CD8-positive, alpha-beta memory T cell (primary cell): ENCODE results near the gene TYRO3. TPM values are rescaled to one million over a fixed set of nuclear protein-coding genes. Genes with fewer than 3 reads are reported as not detected.
"Not testable (repeated sequence)": the region's sequence is repeated elsewhere in the genome, so short reads cannot be mapped to it uniquely, and the experiment has no call there.

ENCODE experiments used
- CTCF ChIA-PET: fragments of 350-600 bp; sonication (Branson Sonifier 250); formaldehyde crosslinking; loops from one replicate; lab custom pipeline; 2021; ENCODE audit warnings: antibody characterized with exemption; lab: Charles Lee
- POLR2A ChIA-PET: fragments of 350-600 bp; sonication (Branson Sonifier 250); formaldehyde crosslinking; loops from one replicate; lab custom pipeline; 2021; ENCODE audit warnings: antibody characterized with exemption; lab: Charles Lee
- DNase-seq, 5 donors: peaks; one replicate each; pipeline versions ENCODE4 v3.0.0 to v3.0.0-alpha.2; 2020 to 2022; ENCODE audit warnings: mixed read lengths in 1 of 5
- H3K27ac ChIP-seq: one replicate; pipeline ENCODE4 v1.7.0; 2013; ENCODE audit warnings: low read depth, mild to moderate bottlenecking, low read length, moderate library complexity
- H3K27me3 ChIP-seq: 2 replicates; pipeline ENCODE4 v1.7.0; 2013; ENCODE audit warnings: low read length, mild to moderate bottlenecking; ENCODE audit not compliant: insufficient read depth, poor library complexity, severe bottlenecking
- H3K36me3 ChIP-seq: 2 replicates; pipeline ENCODE4 v1.7.0; 2013; ENCODE audit warnings: mild to moderate bottlenecking, low read length, moderate library complexity; ENCODE audit not compliant: insufficient read depth
- H3K4me1 ChIP-seq: 2 replicates; pipeline ENCODE4 v1.7.0; 2013; ENCODE audit warnings: mild to moderate bottlenecking, low read length, moderate library complexity; ENCODE audit not compliant: insufficient read depth
- H3K4me3 ChIP-seq: 2 replicates; pipeline ENCODE4 v1.7.0; 2013; ENCODE audit warnings: mild to moderate bottlenecking, low read length
- H3K9me3 ChIP-seq: 2 replicates; pipeline ENCODE4 v1.7.0; 2013; ENCODE audit warnings: mild to moderate bottlenecking, low read length
- H3K27ac Mint-ChIP-seq, 8 donors: one replicate each; pipeline ENCODE4 v1.8.0; 2020 to 2021; ENCODE audit warnings: mixed read lengths in 8 of 8, mild to moderate bottlenecking in 6 of 8, inconsistent platforms in 3 of 8, moderate library complexity in 3 of 8
- H3K27me3 Mint-ChIP-seq, 2 donors: one replicate each; pipeline ENCODE4 v1.8.0; 2020 to 2021; ENCODE audit warnings: mixed read lengths in 2 of 2, mild to moderate bottlenecking in 1 of 2, moderate library complexity in 1 of 2
- H3K36me3 Mint-ChIP-seq, 3 donors: one replicate each; pipeline ENCODE4 v1.8.0; 2020 to 2021; ENCODE audit warnings: mixed read lengths in 3 of 3, inconsistent platforms in 1 of 3, mild to moderate bottlenecking in 1 of 3
- H3K4me1 Mint-ChIP-seq, 3 donors: one replicate each; pipeline ENCODE4 v1.8.0; 2020 to 2021; ENCODE audit warnings: mixed read lengths in 3 of 3, inconsistent platforms in 1 of 3, mild to moderate bottlenecking in 1 of 3
- H3K4me3 Mint-ChIP-seq, 7 donors: one replicate each; pipeline ENCODE4 v1.8.0; 2020 to 2021; ENCODE audit warnings: mixed read lengths in 7 of 7, mild to moderate bottlenecking in 6 of 7, moderate library complexity in 4 of 7, inconsistent platforms in 2 of 7
- H3K9me3 Mint-ChIP-seq, 5 donors: one replicate each; pipeline ENCODE4 v1.8.0; 2020 to 2022; ENCODE audit warnings: mixed read lengths in 5 of 5, mild to moderate bottlenecking in 3 of 5, moderate library complexity in 2 of 5, inconsistent platforms in 1 of 5
- polyA plus RNA-seq: library from polyadenylated mRNA; unstranded; fragments of 300-500 nt; fragmentation: Illumina TruSeq; gene quantifications from one replicate; pipeline ENCODE4 v1.2.3, GENCODE V29; 2021
- total RNA-seq, 2 experiments: library from RNA; stranded (reverse); gene quantifications; one replicate each; pipeline ENCODE4 v1.2.3, GENCODE V29; 2021

TYRO3 gene
- total and polyA plus RNA-seq, 3 experiments from 2014 or later: 0.46 to 2.6 (median 2.0) TPM

DNA sequence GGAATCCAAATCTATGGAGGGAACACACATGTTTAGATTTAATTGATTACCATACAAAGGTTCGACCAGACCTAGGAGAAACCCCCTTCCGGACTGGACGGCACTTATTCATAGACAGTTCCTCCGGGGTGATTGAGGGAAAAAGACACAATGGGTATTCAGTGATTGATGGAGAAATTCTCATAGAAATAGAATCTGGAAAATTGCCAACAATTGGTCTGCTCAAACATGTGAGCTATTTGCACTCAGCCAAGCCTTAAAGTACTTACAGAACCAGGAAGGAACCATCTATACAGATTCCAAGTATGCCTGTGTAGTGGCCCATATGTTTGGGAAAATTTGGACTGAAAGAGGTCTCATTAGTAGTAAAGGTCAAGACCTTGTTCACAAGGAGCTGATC, 30.0 kb downstream of the TYRO3 start:
- H3K27ac Mint-ChIP-seq, H3K9me3 Mint-ChIP-seq, H3K4me3 ChIP-seq, H3K27ac ChIP-seq, CTCF ChIA-PET, H3K4me1 ChIP-seq, H3K4me3 Mint-ChIP-seq, DNase-seq, POLR2A ChIA-PET, H3K36me3 Mint-ChIP-seq, H3K9me3 ChIP-seq, H3K36me3 ChIP-seq, H3K4me1 Mint-ChIP-seq, H3K27me3 ChIP-seq: not testable (repeated sequence)
- H3K27me3 Mint-ChIP-seq: peaks cover 9 to 37% of the 10 kb centered on the region in 2 donors

DNA sequence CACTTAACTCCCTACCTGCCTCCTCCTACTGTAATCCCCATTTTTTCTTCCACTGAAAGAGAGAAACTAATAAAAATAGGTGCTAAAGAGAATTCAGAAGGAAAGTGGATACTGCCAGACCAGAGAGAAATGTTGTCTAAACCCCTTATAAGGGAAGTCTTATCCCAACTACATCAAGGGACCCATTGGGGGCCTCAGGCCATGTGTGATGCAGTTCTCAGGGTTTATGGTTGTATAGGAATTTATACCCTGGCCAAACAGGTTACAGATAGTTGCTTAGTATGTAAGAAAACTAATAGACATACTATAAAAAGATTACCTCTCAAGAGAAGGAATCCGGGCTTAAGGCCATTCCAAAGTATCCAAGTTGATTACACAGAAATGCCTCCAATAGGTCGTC, 30.6 kb downstream of the TYRO3 start:
- H3K4me3 Mint-ChIP-seq, H3K27ac Mint-ChIP-seq, H3K27me3 ChIP-seq, H3K9me3 ChIP-seq, H3K9me3 Mint-ChIP-seq, H3K27ac ChIP-seq, POLR2A ChIA-PET, H3K4me1 ChIP-seq, H3K36me3 Mint-ChIP-seq, CTCF ChIA-PET, H3K36me3 ChIP-seq, H3K4me3 ChIP-seq, H3K4me1 Mint-ChIP-seq, DNase-seq: not testable (repeated sequence)
- peaks cover 9 to 35% of the 10 kb centered on the region in 2 donors for H3K27me3 Mint-ChIP-seq

- DNase-seq, H3K4me1 Mint-ChIP-seq, H3K36me3 Mint-ChIP-seq, H3K4me3 Mint-ChIP-seq, H3K9me3 ChIP-seq, H3K36me3 ChIP-seq, H3K27me3 ChIP-seq, H3K27ac ChIP-seq, POLR2A ChIA-PET, H3K4me3 ChIP-seq, H3K4me1 ChIP-seq, H3K27ac Mint-ChIP-seq, H3K9me3 Mint-ChIP-seq: not testable (repeated sequence)
- H3K27me3 Mint-ChIP-seq: peaks cover 3 to 32% of the 10 kb centered on the region in 2 donors
- CTCF ChIA-PET: interaction anchor here (1.0 to 1.3 kb wide), 2 partner anchors 9 to 13 kb away, joined by 4 read pairs; no protein-coding TSS in a partner anchor
These were observed 32.2 kb downstream of the TYRO3 start for GRCh38 chr15:41591217-41591616.

- H3K27ac Mint-ChIP-seq: peak overlapping the region in 1 of 8 donors; percentile 4
- H3K4me1 ChIP-seq, H3K27me3 ChIP-seq, H3K4me1 Mint-ChIP-seq, H3K36me3 ChIP-seq, H3K4me3 Mint-ChIP-seq, CTCF ChIA-PET, H3K9me3 Mint-ChIP-seq, H3K27ac ChIP-seq, H3K4me3 ChIP-seq, POLR2A ChIA-PET, H3K36me3 Mint-ChIP-seq, DNase-seq, H3K9me3 ChIP-seq: not testable (repeated sequence)
- peaks cover 0 to 29% of the 10 kb centered on the region in 2 donors for H3K27me3 Mint-ChIP-seq
These were observed 33.7 kb downstream of the TYRO3 start for GRCh38 chr15:41592718-41593117.

- Mint-ChIP-seq H3K9me3 (no peaks in the 10 kb centered on the region), H3K36me3 (no peaks in the 10 kb centered on the region), H3K4me3 (no peak overlapping the region), H3K27me3 (peaks cover 0 to 24% of the 10 kb centered on the region in 2 donors), H3K4me1 (no peaks in the 10 kb centered on the region), H3K27ac (no peak overlapping the region)
- ChIA-PET POLR2A (no interaction called here), CTCF (interaction anchor here (1.1 kb wide), 1 partner anchor 179 kb away, joined by 4 read pairs; the partner anchor contains the start of gene MAPKBP1)
- Histone ChIP-seq H3K36me3 (no peaks in the 10 kb centered on the region), H3K9me3 (no peaks in the 10 kb centered on the region), H3K4me1 (no peaks in the 10 kb centered on the region), H3K4me3 (no peak overlapping the region), H3K27me3 (no peaks in the 10 kb centered on the region), H3K27ac (no peak overlapping the region)
- DNase-seq: no peak
These were observed 36.1 kb downstream of the TYRO3 start for GRCh38 chr15:41594801-41595746.

DNA sequence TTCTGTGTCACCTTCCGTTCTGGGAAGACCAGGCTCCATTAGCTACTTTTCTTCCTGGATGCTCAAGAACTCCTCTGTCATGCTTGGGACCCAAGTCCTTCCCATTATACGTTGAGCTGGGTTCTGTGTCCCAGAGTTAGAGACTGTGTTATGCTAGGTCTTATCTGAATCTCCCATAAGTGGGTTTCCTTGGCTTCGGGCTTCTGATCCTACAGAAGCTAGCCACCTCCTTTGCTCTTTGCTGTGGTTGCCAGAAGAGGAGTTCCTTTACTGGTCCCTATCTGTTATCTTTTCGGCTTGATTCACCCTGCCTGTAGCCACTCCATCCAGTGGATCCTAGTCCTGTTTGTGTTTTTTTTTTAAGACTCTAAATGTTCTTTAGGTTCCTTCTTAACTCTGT, 38.0 kb downstream of the TYRO3 start:
- Mint-ChIP-seq H3K27me3 (peaks cover 0 to 35% of the 10 kb centered on the region in 2 donors), H3K27ac (no peak overlapping the region), H3K4me1 (no peaks in the 10 kb centered on the region), H3K4me3 (no peak overlapping the region), H3K9me3 (no peaks in the 10 kb centered on the region), H3K36me3 (no peaks in the 10 kb centered on the region)
- no peak for DNase-seq
- Histone ChIP-seq H3K4me3 (no peak overlapping the region), H3K27ac (no peak overlapping the region), H3K9me3 (no peaks in the 10 kb centered on the region), H3K36me3 (no peaks in the 10 kb centered on the region), H3K27me3 (no peaks in the 10 kb centered on the region), H3K4me1 (no peaks in the 10 kb centered on the region)
- CTCF ChIA-PET: no interaction called here
- POLR2A ChIA-PET: no interaction called here

GRCh38 chr15:41597787-41598186, 38.8 kb downstream of the TYRO3 start:
- no peak overlapping the region for H3K27ac Mint-ChIP-seq
- H3K4me3 Mint-ChIP-seq: no peak overlapping the region
- H3K36me3 Mint-ChIP-seq: no peaks in the 10 kb centered on the region
- H3K4me1 Mint-ChIP-seq: no peaks in the 10 kb centered on the region
- H3K36me3 ChIP-seq: no peaks in the 10 kb centered on the region
- no peaks in the 10 kb centered on the region for H3K4me1 ChIP-seq
- ChIA-PET POLR2A (interaction anchor here (0.7 kb wide), 1 partner anchor 486 kb away, joined by 5 read pairs; no protein-coding TSS in a partner anchor), CTCF (no interaction called here)
- H3K27me3 Mint-ChIP-seq: peaks cover 0 to 36% of the 10 kb centered on the region in 2 donors
- H3K9me3 ChIP-seq: no peaks in the 10 kb centered on the region
- no peak for DNase-seq
- H3K27ac ChIP-seq: no peak overlapping the region
- H3K27me3 ChIP-seq: no peaks in the 10 kb centered on the region
- no peak overlapping the region for H3K4me3 ChIP-seq
- no peaks in the 10 kb centered on the region for H3K9me3 Mint-ChIP-seq

GRCh38 chr15:41599061-41599460, 40.0 kb downstream of the TYRO3 start:
- H3K36me3 ChIP-seq: no peaks in the 10 kb centered on the region
- DNase-seq: no peak
- H3K27me3 ChIP-seq: no peaks in the 10 kb centered on the region
- peaks cover 1% of the 10 kb centered on the region for H3K4me1 ChIP-seq
- H3K27ac Mint-ChIP-seq: peak overlapping the region in 1 of 8 donors; percentile 58
- no peak overlapping the region for H3K27ac ChIP-seq
- H3K36me3 Mint-ChIP-seq: no peaks in the 10 kb centered on the region
- no peaks in the 10 kb centered on the region for H3K9me3 ChIP-seq
- ChIA-PET POLR2A (no interaction called here), CTCF (no interaction called here)
- no peak overlapping the region for H3K4me3 ChIP-seq
- no peaks in the 10 kb centered on the region for H3K9me3 Mint-ChIP-seq
- H3K27me3 Mint-ChIP-seq: peaks cover 1 to 39% of the 10 kb centered on the region in 2 donors
- no peak overlapping the region for H3K4me3 Mint-ChIP-seq
- H3K4me1 Mint-ChIP-seq: peaks cover 2 to 6% (median 4%) of the 10 kb centered on the region in 3 donors
